HT1080 (cell line): Measurements from ENCODE around the gene VPS11. TPM values are rescaled to one million over a fixed set of nuclear protein-coding genes. Genes with fewer than 3 reads are reported as not detected.
"Not testable (repeated sequence)": the region's sequence is repeated elsewhere in the genome, so short reads cannot be mapped to it uniquely, and the experiment has no call there.

Experiments used
- DNase-seq: peaks from one replicate; pipeline ENCODE4 v3.0.0-alpha.2; 2015; ENCODE audit warnings: low read depth
- total RNA-seq: library from RNA; depleted of rRNA; stranded (reverse); fragments of >200 nt; shearing (Covaris generic); gene quantifications from 2 replicates; pipeline ENCODE4 v1.2.3, GENCODE V29; 2014

The VPS11 gene
- total RNA-seq, 1 experiment from 2014 or later: 24.9 TPM

GRCh38 chr11:119101759-119102423 is 34.3 kb downstream of the VPS11 start, which contains the start of gene DPAGT1:
DPAGT1 (minus strand) TSS chr11:119101853; CDS start chr11:119101655, 198 bp downstream.
- peak; percentile 96 for DNase-seq

GRCh38 chr11:119103161-119103664 is 35.6 kb downstream of the VPS11 start:
- DNase-seq: not testable (repeated sequence)

GRCh38 chr11:119103793-119104192 is 36.2 kb downstream of the VPS11 start:
- peak; percentile 15 for DNase-seq

GRCh38 chr11:119106564-119107537 is 39.2 kb downstream of the VPS11 start, which contains the start of gene C2CD2L:
C2CD2L (plus strand) TSS chr11:119107344; CDS start chr11:119107742, 398 bp downstream.
- DNase-seq: peak; percentile 91

- DNase-seq: no peak
Observed at GRCh38 chr11:119107538-119108145, 40.0 kb downstream of the VPS11 start.

GRCh38 chr11:119108146-119108856 is 40.7 kb downstream of the VPS11 start:
- DNase-seq: peak; percentile 74

- no peak for DNase-seq
Observed at GRCh38 chr11:119108857-119109221, 41.2 kb downstream of the VPS11 start.

- no peak for DNase-seq
Observed at GRCh38 chr11:119109843-119110242, 42.2 kb downstream of the VPS11 start.

- no peak for DNase-seq
Observed at GRCh38 chr11:119110439-119110838, 42.8 kb downstream of the VPS11 start.

- DNase-seq: no peak
Observed at GRCh38 chr11:119111361-119111925, 43.8 kb downstream of the VPS11 start.

GRCh38 chr11:119112314-119113020 is 44.8 kb downstream of the VPS11 start:
- DNase-seq: no peak

GRCh38 chr11:119113716-119114115 is 46.1 kb downstream of the VPS11 start:
- DNase-seq: no peak

GRCh38 chr11:119114351-119114750 is 46.7 kb downstream of the VPS11 start:
- no peak for DNase-seq

- DNase-seq: no peak
Observed at GRCh38 chr11:119115484-119116234, 48.0 kb downstream of the VPS11 start.

GRCh38 chr11:119116235-119116594 is 48.6 kb downstream of the VPS11 start:
- DNase-seq: no peak

GRCh38 chr11:119116601-119117000 is 49.0 kb downstream of the VPS11 start:
- DNase-seq: no peak

- no peak for DNase-seq
Observed at GRCh38 chr11:119117004-119117706, 49.5 kb downstream of the VPS11 start.

- no peak for DNase-seq
Observed at GRCh38 chr11:119118227-119118626, 50.6 kb downstream of the VPS11 start.

GRCh38 chr11:119118946-119119345 is 51.3 kb downstream of the VPS11 start:
- DNase-seq: no peak
